Measurements from ENCODE around the gene FRG2C. TPM values are rescaled to one million over a fixed set of nuclear protein-coding genes. Genes with fewer than 3 reads are reported as not detected.
A peak's percentile ranks its signal among the peaks of the same experiment; 100 is the strongest.
"Not testable (repeated sequence)": the region's sequence is repeated elsewhere in the genome, so short reads cannot be mapped to it uniquely, and the experiment has no call there.

Gene FRG2C
- polyA plus RNA-seq, 1 donor (not counting 4 experiments of a cell fraction or from before 2014, with no cell fraction given): not detected

DNA sequence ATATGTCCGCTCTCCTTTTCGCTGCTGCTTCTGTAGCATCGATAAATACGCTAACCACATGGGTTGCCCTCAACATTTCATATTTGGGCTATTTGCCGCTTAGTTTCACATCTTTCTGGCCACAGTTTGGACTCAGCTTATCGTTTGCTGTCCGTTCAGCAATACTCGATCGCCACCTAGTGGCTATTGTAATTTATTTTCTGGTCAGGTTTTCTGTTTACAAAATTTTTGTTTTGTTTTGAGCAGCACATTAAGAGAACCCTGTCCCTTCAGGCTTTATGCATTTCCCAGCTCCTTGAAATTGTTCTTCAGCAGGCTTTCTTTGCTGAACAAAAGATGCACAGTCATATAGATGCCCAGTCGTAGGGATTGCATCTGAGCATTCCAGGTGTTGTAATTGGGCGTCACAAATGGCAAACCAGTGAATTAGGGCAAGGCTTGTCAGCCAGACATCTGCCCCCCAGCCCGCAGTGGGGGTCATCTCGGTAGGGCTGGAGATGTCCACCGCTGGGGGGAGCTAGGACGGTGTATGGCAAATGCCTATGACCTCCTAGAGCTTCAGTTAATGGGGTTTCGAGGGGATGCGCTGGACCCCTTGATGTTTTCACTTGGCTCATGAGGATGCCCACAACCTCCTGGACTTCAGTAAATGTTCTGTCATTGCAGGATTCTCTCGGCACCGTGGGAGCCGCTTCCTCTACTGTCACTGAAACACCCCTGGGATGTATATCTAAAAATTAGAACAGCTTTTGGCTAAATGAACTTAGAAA, 20.9 kb upstream of the FRG2C start:
- H3K4me3 ChIP-seq (ENCODE audit: control insufficient read depth in 2 of 3, extremely low read depth in 1 of 3, insufficient read depth in 2 of 3, low read depth in 1 of 3, low read length in 3 of 3); FAIRE-seq: not testable (repeated sequence)
- TF ChIP-seq, protein P1, sequence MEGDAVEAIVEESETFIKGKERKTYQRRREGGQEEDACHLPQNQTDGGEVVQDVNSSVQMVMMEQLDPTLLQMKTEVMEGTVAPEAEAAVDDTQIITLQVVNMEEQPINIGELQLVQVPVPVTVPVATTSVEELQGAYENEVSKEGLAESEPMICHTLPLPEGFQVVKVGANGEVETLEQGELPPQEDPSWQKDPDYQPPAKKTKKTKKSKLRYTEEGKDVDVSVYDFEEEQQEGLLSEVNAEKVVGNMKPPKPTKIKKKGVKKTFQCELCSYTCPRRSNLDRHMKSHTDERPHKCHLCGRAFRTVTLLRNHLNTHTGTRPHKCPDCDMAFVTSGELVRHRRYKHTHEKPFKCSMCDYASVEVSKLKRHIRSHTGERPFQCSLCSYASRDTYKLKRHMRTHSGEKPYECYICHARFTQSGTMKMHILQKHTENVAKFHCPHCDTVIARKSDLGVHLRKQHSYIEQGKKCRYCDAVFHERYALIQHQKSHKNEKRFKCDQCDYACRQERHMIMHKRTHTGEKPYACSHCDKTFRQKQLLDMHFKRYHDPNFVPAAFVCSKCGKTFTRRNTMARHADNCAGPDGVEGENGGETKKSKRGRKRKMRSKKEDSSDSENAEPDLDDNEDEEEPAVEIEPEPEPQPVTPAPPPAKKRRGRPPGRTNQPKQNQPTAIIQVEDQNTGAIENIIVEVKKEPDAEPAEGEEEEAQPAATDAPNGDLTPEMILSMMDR (optimal IDR thresholded peaks at IDR 0.05 in 1 of 3, IDR thresholded peaks at IDR 0.05 in 1 of 3, conservative IDR thresholded peaks at IDR 0.05 in 1 of 3; ENCODE audit: extremely low read depth in 1 of 3, insufficient read depth in 2 of 3, low read length in 3 of 3): peak; percentile 4 to 27 (median 22)

DNA sequence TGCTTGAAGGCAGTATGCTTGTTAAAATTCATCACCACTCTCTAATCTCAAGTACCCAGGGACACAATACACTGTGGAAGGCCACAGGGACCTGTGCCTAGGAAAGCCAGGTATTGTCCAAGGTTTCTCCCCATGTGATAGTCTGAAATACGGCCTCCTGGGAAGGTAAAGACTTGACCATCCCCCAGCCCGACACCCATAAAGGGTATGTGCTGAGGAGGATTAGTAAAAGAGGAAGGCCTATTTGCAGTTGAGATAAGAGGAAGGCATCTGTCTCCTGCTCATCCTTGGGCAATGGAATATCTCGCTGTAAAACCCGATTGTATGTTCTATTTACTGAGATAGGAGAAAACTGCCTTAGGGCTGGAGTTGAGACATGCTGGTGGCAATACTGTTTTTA, 18.6 kb upstream of the FRG2C start:
- H3K27me3 ChIP-seq (ENCODE audit: control insufficient read depth, extremely low read depth, insufficient read depth, low read length); DNase-seq (ENCODE audit: low read depth, low spot score); dilution Hi-C loops (cut with MboI; ENCODE audit: extremely low pct_ligation_motif_present, low sequenced_read_pairs); H3K79me2 ChIP-seq (ENCODE audit: control insufficient read depth, insufficient read depth, low read length); H2AFZ ChIP-seq (ENCODE audit: control insufficient read depth, low read length); H3K4me3 ChIP-seq (ENCODE audit: control insufficient read depth in 2 of 3, extremely low read depth in 1 of 3, insufficient read depth in 2 of 3, low read depth in 1 of 3, low read length in 3 of 3); H4K20me1 ChIP-seq (ENCODE audit: control insufficient read depth, extremely low read depth, insufficient read depth, low read length); H3K4me2 ChIP-seq (ENCODE audit: control insufficient read depth, extremely low read depth, insufficient read depth, low read depth, low read length); H3K9me3 ChIP-seq (ENCODE audit: control insufficient read depth, low read depth, low read length); H3K9ac ChIP-seq (ENCODE audit: control insufficient read depth, extremely low read depth, insufficient read depth, low read length); H3K4me1 ChIP-seq (ENCODE audit: control insufficient read depth, extremely low read depth, insufficient read depth, low read length); H3K27ac ChIP-seq (ENCODE audit: control insufficient read depth, insufficient read depth, low read length); H3K36me3 ChIP-seq (ENCODE audit: control insufficient read depth in 2 of 2, extremely low read depth in 1 of 2, insufficient read depth in 2 of 2, low read length in 2 of 2); H3K9me1 ChIP-seq (ENCODE audit: control insufficient read depth, extremely low read depth, insufficient read depth, low read length); FAIRE-seq: not testable (repeated sequence)

More for the DNA sequence above, 20.9 kb upstream of the FRG2C start:
- DNase-seq (ENCODE audit: low read depth, low spot score); H3K9me1 ChIP-seq (ENCODE audit: control insufficient read depth, extremely low read depth, insufficient read depth, low read length); H3K4me1 ChIP-seq (ENCODE audit: control insufficient read depth, extremely low read depth, insufficient read depth, low read length); H3K27ac ChIP-seq (ENCODE audit: control insufficient read depth, insufficient read depth, low read length); dilution Hi-C loops (cut with MboI; ENCODE audit: extremely low pct_ligation_motif_present, low sequenced_read_pairs); H4K20me1 ChIP-seq (ENCODE audit: control insufficient read depth, extremely low read depth, insufficient read depth, low read length); H3K79me2 ChIP-seq (ENCODE audit: control insufficient read depth, insufficient read depth, low read length); H3K9ac ChIP-seq (ENCODE audit: control insufficient read depth, extremely low read depth, insufficient read depth, low read length); H3K36me3 ChIP-seq (ENCODE audit: control insufficient read depth in 2 of 2, extremely low read depth in 1 of 2, insufficient read depth in 2 of 2, low read length in 2 of 2); H3K27me3 ChIP-seq (ENCODE audit: control insufficient read depth, extremely low read depth, insufficient read depth, low read length); H3K9me3 ChIP-seq (ENCODE audit: control insufficient read depth, low read depth, low read length): not testable (repeated sequence)
- Histone ChIP-seq H3K4me2 (ENCODE audit: control insufficient read depth, extremely low read depth, insufficient read depth, low read depth, low read length) (peak overlapping the region; percentile 37), H2AFZ (ENCODE audit: control insufficient read depth, low read length) (peak overlapping the region; percentile 30)

DNA sequence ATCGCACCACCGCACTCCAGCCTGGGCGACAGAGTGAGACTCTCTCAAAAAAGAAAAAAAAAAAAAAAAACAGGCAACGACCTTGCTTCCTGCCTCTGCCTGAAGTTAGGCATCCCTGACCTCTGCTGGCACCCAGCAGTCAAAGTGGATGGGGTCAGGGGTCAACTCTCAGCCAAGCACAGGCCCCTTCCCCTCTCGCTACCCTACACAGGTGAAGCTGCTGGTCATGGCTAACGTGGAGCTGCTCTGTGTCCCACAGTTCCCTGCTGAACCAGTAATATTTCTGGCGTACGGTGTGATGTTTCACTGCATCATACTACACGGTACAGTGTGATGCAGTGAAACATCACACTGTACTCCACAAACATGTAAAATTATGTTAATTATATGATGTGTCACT, 13.9 kb upstream of the FRG2C start:
- no peak for FAIRE-seq
- no peaks in the 10 kb centered on the region for H3K9me1 ChIP-seq (ENCODE audit: control insufficient read depth, extremely low read depth, insufficient read depth, low read length)
- no peak overlapping the region for H3K4me3 ChIP-seq (ENCODE audit: control insufficient read depth in 2 of 3, extremely low read depth in 1 of 3, insufficient read depth in 2 of 3, low read depth in 1 of 3, low read length in 3 of 3)

More for the DNA sequence above, 13.9 kb upstream of the FRG2C start:
- Histone ChIP-seq H3K4me2 (ENCODE audit: control insufficient read depth, extremely low read depth, insufficient read depth, low read depth, low read length) (no peak overlapping the region), H3K79me2 (ENCODE audit: control insufficient read depth, insufficient read depth, low read length) (no peaks in the 10 kb centered on the region), H4K20me1 (ENCODE audit: control insufficient read depth, extremely low read depth, insufficient read depth, low read length) (no peaks in the 10 kb centered on the region), H3K4me1 (ENCODE audit: control insufficient read depth, extremely low read depth, insufficient read depth, low read length) (no peaks in the 10 kb centered on the region), H3K9ac (ENCODE audit: control insufficient read depth, extremely low read depth, insufficient read depth, low read length) (no peak overlapping the region), H3K36me3 (ENCODE audit: control insufficient read depth in 2 of 2, extremely low read depth in 1 of 2, insufficient read depth in 2 of 2, low read length in 2 of 2) (no peaks in the 10 kb centered on the region), H3K27me3 (ENCODE audit: control insufficient read depth, extremely low read depth, insufficient read depth, low read length) (peaks cover 4% of the 10 kb centered on the region), H3K9me3 (ENCODE audit: control insufficient read depth, low read depth, low read length) (no peaks in the 10 kb centered on the region), H2AFZ (ENCODE audit: control insufficient read depth, low read length) (no peak overlapping the region), H3K27ac (ENCODE audit: control insufficient read depth, insufficient read depth, low read length) (no peak overlapping the region)
- TF ChIP-seq, protein P1 (optimal IDR thresholded peaks at IDR 0.05 in 1 of 3, IDR thresholded peaks at IDR 0.05 in 1 of 3, conservative IDR thresholded peaks at IDR 0.05 in 1 of 3; ENCODE audit: extremely low read depth in 1 of 3, insufficient read depth in 2 of 3, low read length in 3 of 3): no peak
- no peak for TF ChIP-seq EZH2 (IDR thresholded peaks at IDR 0.05; ENCODE audit: low read length)
- dilution Hi-C loops (cut with MboI; ENCODE audit: extremely low pct_ligation_motif_present, low sequenced_read_pairs): no loop called here
- no peak for DNase-seq (ENCODE audit: low read depth, low spot score)

Measured in keratinocyte (primary cell).